Urinary bladder (tissue), 4 donors: ENCODE results near the gene ACAD11. TPM values are rescaled to one million over a fixed set of nuclear protein-coding genes. Genes with fewer than 3 reads are reported as not detected.

Experiments used
- DNase-seq: peaks from one replicate; pipeline ENCODE4 v3.0.0-alpha.2; 2015; ENCODE audit errors: extremely low spot score
- H3K27ac ChIP-seq: one replicate; pipeline ENCODE4 v1.5.1; 2013; ENCODE audit warnings: low read depth, mild to moderate bottlenecking, moderate library complexity
- H3K36me3 ChIP-seq: one replicate; pipeline ENCODE4 v1.6.1; 2013; ENCODE audit warnings: mild to moderate bottlenecking, moderate library complexity; ENCODE audit not compliant: insufficient read depth
- H3K4me1 ChIP-seq: one replicate; pipeline ENCODE4 v1.6.1; 2013; ENCODE audit warnings: mild to moderate bottlenecking, moderate library complexity; ENCODE audit not compliant: insufficient read depth
- H3K4me3 ChIP-seq: one replicate; pipeline ENCODE4 v1.5.1; 2013; ENCODE audit warnings: low read depth, low read length
- WGBS: extraction: QIAGEN DNeasy Blood & Tissue Kit; methylation state at CpG from one replicate; pipeline ENCODE4 v1.1.7; 2013; 5-methylcytosine and 5-hydroxymethylcytosine counted together
- polyA plus RNA-seq: library from polyadenylated mRNA; stranded (reverse); fragments of 200-250 nt; gene quantifications from one replicate; pipeline ENCODE4 v1.2.3, GENCODE V29; 2013
- total RNA-seq: library from RNA; depleted of rRNA; stranded (reverse); fragments of >200 nt; gene quantifications from one replicate; pipeline ENCODE4 v1.2.3, GENCODE V29; 2014
- donor health status: healthy with polysubstance abuse.
- donor health status: healthy.

The ACAD11 gene
- total and polyA plus RNA-seq, 2 donors, result 10.2 to 47.3 TPM

DNA sequence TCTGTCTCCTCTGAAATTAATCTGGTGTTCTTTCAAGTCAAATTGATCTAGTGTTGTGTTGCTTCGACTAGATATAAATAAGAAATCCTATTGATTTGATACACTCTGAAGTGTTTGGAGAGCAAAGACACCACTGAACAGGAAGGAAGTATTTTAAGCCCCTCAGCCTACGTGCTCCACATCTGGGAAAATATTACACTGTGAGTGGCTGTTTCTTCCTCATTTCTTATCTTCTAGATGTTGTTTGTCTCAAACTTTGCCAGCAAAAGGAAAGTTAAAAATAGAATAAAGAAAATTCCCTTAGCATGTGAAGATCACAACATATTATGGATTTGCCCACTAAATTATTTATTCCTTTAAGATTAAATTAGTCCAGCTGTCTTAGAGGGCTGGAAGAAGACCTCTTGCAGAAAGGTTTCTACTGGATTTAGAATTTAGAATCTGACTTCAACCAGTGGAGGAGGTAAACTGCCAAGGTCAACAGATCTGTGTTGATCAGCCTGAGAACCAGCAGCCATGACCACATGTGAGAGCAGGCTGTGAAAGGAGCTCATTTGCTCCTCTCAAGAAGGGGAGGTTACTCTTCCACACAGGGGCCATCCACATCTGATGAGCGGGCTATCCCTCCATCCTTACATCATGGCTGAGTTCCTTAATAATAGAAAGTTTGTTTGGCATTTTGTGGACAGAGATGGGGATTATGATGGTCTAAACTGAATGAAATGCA is 108.9 kb downstream of the ACAD11 start:
- no peaks in the 10 kb centered on the region for H3K4me1 ChIP-seq
- WGBS, result 60% methylated on average over 3 of the region's 3 CpGs
- H3K4me3 ChIP-seq, result no peak overlapping the region
- H3K36me3 ChIP-seq, result no peaks in the 10 kb centered on the region
- no peak overlapping the region for H3K27ac ChIP-seq
- DNase-seq, result no peak

DNA sequence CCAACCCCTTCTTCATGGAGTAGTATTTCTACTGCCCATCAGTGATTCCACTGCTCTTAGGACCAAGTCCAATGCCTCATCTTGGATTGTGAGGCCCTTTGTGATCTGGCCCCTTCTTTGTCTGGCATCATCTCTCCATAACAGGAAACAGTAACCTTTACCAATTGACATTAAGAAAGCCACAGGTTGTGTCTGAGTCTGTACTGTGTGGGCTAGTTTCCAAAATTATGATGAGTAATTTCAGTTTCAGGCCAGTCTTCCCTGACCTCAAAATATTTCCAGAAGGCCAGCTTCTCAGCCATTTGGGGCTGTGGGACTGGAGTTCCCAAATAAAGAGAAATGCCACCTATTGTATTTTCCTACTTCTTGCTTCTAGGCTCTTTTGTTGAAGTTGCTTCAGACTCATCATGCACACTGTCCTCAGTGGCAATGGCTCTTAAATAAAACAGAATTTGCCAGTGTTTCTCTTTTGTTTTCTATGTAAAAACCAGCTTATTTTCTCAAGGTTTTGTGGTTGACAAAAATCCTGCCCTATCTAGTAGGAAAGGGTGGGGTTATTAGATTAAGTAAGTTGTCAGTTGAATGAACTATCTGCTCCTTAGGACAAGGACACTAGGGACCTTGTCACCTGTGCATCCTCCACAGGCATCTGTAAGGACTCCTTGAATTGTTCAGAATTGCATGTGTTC is 109.6 kb downstream of the ACAD11 start:
- Histone ChIP-seq H3K4me1 (no peaks in the 10 kb centered on the region), H3K36me3 (no peaks in the 10 kb centered on the region), H3K4me3 (no peak overlapping the region), H3K27ac (no peak overlapping the region)
- DNase-seq, result no peak

DNA sequence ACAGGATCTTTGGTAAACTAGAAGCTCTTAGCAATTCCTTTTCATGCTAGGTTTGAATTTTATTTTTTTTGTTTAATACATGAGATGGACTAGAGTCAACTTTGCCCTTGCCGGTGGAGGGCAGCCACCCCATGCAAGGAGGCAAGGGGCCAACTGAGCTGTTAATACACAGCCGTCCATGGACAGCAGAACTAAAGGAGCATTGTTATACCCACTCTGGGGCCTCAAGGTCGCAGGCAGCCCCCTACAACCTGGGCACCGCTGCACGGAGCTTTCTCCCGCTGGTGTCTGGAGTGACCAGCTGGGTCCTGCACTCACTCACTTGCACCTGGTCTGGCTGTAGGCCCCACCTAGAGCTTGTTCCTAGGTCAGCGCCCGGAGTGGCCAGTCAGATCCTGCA is 110.4 kb downstream of the ACAD11 start:
- Histone ChIP-seq H3K4me3 (no peak overlapping the region), H3K27ac (no peak overlapping the region), H3K36me3 (no peaks in the 10 kb centered on the region), H3K4me1 (no peaks in the 10 kb centered on the region)
- DNase-seq, result no peak
- WGBS, result 94% methylated on average over 8 of the region's 8 CpGs

DNA sequence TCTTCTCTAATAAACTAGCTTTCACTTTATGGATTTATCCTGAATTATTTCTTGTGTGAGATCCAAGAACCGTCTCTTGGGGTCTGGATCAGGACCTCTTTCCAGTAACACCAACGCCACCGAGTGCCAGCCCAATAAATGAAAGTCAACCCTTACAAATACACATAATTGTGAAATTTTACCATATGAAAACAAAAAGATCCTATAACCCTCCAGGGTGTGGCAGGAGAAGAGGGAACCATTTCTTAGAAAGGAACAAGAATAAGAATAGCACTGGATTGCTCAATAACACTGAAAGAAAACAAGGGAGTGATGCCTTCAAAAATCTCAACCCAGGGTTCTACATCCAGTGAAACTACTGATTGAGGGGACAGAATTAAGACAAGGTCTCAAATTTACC is 114.1 kb downstream of the ACAD11 start:
- Histone ChIP-seq H3K27ac (no peak overlapping the region), H3K4me3 (no peak overlapping the region), H3K4me1 (no peaks in the 10 kb centered on the region), H3K36me3 (no peaks in the 10 kb centered on the region)
- WGBS, result 78% methylated on average over 3 of the region's 3 CpGs
- no peak for DNase-seq

DNA sequence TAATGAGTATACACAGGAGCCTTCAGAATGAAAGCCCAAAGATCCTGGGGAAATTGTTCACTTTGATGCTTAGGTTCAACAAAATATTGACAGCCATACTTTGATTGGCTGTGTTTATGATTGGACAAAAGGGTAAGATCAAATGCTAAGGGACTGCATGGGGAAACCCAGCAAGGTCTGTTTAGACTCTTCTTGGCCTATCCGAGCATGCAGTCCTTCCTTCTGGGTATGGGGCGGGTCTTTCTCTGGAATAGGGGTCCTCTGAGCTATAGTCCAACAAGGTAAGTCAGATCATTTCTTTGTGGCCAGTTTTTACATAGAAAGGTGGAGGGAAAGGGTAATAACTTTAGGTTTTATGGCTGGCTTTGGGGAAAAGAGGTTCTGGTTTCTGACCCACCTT is 115.5 kb downstream of the ACAD11 start:
- 96% methylated on average over 2 of the region's 2 CpGs for WGBS
- Histone ChIP-seq H3K4me3 (no peak overlapping the region), H3K36me3 (no peaks in the 10 kb centered on the region), H3K4me1 (no peaks in the 10 kb centered on the region), H3K27ac (no peak overlapping the region)
- no peak for DNase-seq

DNA sequence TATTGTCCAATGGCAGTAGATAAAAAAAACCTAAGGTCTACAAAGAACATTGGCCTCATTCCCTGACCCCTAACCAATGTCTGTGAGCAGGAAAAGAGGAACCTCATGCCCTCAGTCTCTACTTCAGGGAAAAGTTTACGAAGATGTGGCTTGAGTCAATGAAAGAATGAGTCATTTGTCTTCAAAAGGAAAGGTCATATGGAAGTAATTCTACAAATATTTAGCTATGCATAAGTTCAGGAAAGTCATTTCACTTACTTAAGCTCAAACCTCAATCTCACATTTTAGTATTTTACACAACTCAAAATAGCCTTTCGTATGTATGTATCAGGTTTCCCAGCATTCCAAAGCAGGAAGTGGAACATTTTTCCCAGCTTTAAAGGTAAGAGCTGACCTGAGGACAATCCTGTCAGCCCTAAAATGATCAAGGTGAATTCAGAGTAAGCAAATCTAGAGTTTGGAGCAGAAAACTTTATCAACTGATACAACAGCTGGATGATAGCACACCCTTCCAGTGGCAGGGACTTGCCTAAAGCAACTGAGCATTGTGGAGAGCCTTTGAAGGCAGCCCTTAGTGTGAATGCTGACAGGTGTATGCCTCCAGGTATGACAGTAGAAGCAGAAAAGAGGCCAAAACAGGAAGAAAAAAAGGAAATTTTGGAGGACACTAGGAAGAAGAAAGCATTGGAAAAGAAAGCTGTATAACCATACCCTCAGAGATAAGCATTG is 116.4 kb downstream of the ACAD11 start:
- H3K27ac ChIP-seq, result no peak overlapping the region

DNA sequence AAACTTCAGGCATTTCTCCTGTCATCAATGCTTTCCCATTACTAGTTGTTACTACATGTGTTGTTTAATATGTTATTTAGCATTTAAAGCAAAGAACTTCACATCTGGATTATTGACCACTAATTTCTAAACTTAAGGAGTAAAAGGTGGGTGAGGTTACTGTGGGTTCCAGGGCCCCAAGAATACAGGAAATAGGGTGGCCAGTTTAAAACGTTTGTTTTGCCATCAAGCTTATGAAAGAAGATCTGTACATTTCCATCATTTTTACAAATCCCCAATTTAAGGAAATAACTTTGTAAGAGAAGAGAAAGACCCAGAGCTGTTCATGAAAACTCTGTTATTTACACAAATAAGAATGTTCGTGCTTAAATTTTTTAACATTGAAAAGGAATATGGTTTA is 117.0 kb downstream of the ACAD11 start:
- no peaks in the 10 kb centered on the region for H3K4me1 ChIP-seq
- no peak overlapping the region for H3K27ac ChIP-seq
- no peak overlapping the region for H3K4me3 ChIP-seq
- WGBS, result 57% methylated on average over 2 of the region's 2 CpGs
- no peaks in the 10 kb centered on the region for H3K36me3 ChIP-seq
- DNase-seq, result no peak

More for the DNA sequence above, 116.4 kb downstream of the ACAD11 start:
- no peak overlapping the region for H3K4me3 ChIP-seq
- 65% methylated on average over 2 of the region's 2 CpGs for WGBS
- no peak for DNase-seq
- H3K4me1 ChIP-seq, result no peaks in the 10 kb centered on the region
- no peaks in the 10 kb centered on the region for H3K36me3 ChIP-seq

DNA sequence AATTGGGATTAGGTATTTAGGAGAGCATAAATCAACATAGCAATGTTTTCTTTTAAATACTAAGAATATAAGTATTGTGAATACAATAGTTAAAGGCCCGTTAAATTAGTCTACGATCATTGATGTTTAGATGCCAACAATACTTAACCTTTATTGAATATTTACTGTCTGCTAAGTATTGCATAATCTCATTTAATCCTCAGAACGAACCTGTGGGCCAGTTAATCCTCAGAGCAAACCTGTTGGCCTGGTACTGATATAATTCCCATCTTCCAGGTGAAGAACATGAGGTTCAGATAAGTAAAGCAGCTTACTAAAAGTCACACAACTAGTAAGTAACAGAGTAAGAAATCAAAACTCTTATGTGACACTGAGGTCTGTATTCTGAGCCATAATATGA is 119.9 kb downstream of the ACAD11 start:
- WGBS, result 47% methylated on average over 3 of the region's 3 CpGs
- DNase-seq, result no peak
- Histone ChIP-seq H3K4me3 (no peak overlapping the region), H3K36me3 (no peaks in the 10 kb centered on the region), H3K4me1 (no peaks in the 10 kb centered on the region), H3K27ac (no peak overlapping the region)

DNA sequence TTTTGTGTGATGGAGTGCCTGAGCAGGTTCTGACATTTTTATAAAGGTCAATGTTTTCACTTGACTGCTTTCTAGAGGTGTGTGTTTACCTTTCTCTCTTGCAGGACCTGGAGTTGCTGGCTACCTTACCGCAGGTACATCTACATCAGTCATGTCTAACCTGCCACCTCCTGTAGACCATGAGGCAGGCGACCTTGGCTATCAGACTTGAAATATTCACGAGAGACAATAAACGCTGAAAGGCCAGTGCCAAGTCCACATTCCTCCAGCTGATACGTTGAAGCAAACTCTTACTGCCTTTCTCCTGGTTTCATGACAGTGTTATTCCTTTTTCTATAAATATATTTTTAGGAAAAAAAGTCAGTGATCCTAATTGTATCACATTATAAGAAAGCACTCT is 121.5 kb downstream of the ACAD11 start:
- no peak overlapping the region for H3K4me3 ChIP-seq
- H3K27ac ChIP-seq, result no peak overlapping the region
- no peaks in the 10 kb centered on the region for H3K36me3 ChIP-seq
- DNase-seq, result no peak
- WGBS, result 63% methylated on average over 5 of the region's 5 CpGs
- H3K4me1 ChIP-seq, result no peaks in the 10 kb centered on the region

DNA sequence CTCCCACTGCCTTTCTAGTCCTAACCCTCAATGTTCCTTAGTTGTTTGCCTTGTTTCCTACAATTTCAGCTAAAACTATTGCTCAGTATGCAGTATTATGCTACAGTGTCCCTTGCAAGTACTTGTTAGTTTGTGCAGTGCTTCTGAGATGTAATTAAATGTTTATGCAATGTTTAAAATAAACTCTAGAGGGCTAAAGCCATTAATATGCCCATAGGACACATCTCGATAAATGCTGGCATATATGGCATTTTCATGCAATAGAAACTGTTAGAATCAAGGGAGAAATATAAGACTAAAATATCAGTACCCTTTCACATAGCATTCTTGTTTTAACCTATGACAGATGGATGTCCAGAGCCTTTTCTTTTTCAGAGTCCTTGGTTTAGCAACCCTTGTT is 122.3 kb downstream of the ACAD11 start:
- WGBS, result 80% methylated on average over 1 of the region's 1 CpG
- no peak overlapping the region for H3K27ac ChIP-seq

DNA sequence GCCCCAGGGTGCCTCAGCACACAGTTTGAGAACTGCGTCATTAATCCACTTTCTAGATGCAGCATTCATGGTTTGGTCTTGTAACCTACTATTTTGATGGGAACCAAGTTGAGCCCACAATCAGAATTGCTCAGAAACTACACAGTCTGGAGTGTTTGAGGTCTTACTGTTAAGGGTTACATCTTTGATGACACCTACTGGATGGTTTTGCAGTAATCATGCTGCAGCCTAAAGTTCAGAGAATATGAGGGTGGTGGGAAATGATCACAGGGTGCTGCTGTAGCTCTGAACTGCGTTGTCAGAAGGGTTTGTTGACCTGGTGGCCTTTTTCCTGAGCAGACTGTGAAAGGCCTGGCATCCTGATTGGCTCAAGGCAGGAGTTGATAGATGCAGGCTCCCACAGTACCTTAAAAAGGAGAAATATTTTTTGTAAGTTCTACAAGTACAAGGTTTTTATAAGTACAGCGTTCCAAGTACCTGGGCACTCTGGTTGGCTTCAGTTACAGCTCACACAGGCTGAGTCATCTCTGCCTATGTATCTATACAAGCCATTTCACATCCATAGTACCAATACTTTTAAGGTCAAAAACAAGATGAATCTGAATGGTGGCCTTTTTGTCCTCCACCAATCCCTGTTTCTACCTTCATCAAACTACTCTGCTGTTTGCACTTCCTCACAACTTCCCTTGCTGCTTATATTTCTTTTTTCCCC is 123.0 kb downstream of the ACAD11 start:
- no peaks in the 10 kb centered on the region for H3K36me3 ChIP-seq
- no peak for DNase-seq
- WGBS, result 92% methylated on average over 3 of the region's 3 CpGs
- no peaks in the 10 kb centered on the region for H3K4me1 ChIP-seq
- H3K4me3 ChIP-seq, result no peak overlapping the region
- H3K27ac ChIP-seq, result no peak overlapping the region

More for the DNA sequence above, 122.3 kb downstream of the ACAD11 start:
- H3K36me3 ChIP-seq, result no peaks in the 10 kb centered on the region
- no peak overlapping the region for H3K4me3 ChIP-seq
- no peak for DNase-seq
- no peaks in the 10 kb centered on the region for H3K4me1 ChIP-seq

DNA sequence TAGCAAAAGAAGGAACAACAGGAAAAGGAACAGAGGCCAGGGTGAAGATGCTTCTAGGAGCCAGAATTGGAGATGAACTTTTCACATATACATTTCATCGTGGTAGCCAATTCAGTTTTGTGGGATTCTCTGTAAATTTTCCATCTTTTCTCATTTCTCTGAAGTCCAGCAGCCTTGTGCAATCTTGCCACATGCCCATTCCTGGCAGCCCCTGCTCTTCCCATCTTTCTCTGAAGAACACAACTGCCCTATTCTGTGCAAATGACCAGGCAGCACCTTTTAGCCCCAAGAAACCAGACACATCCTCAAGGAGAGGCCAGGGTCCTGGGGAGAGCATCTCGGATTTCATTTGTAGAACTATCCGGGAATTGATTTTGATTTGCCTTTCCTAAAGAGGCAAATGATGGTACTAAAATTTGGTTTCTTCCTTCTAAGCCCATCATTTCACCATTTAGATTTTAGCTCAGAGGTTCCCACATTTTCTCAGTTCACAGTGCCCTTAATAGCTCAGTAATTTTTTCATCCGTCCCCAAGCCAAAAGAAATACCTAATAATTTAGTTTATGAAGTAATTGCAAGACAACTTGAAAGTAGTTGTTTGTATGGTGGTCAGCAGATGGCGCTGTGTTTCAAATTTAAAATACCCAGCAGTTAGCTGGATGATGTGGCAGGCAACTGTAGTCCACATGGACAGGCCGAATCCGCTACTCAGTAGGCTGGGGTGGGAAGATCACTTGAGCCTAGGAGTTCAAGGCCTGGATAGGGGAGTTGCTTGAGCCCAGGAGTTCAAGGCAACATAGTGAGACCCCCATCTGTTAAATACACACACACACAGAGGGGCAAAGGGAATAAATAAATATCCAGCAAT is 123.8 kb downstream of the ACAD11 start:
- H3K4me3 ChIP-seq, result no peak overlapping the region
- no peaks in the 10 kb centered on the region for H3K4me1 ChIP-seq
- no peaks in the 10 kb centered on the region for H3K36me3 ChIP-seq
- DNase-seq, result peak; percentile 17
- H3K27ac ChIP-seq, result no peak overlapping the region
- WGBS, result 60% methylated on average over 7 of the region's 7 CpGs

DNA sequence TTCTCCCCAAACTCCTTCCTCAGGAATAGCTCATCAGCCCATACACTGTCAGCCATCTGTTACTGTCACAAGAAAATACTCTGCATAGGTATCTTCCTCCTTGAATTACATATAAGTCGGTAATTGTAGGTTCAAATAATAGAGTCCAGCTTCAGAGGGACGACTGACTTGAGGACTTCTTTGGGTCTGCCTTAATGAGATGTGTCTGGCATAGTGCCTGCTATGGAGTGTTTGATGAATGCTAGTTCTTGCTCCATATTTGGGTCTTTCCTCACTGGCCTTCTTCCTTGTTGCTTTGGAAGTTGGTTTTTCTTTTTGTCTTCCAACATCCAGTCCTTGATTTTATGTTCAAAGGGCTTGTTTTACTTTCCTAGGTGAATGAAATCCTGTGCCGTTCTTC is 129.0 kb downstream of the ACAD11 start:
- WGBS, result 89% methylated on average over 3 of the region's 3 CpGs
- H3K36me3 ChIP-seq, result peaks cover 2% of the 10 kb centered on the region
- no peak overlapping the region for H3K4me3 ChIP-seq
- H3K4me1 ChIP-seq, result no peaks in the 10 kb centered on the region
- no peak for DNase-seq
- no peak overlapping the region for H3K27ac ChIP-seq
